Raji (cell line): ENCODE measurements around the gene CD4.

Experiments
- POLR2A ChIP-seq: IDR thresholded peaks from 2 replicates; pipeline ENCODE4 v1.6.1; 2011; ENCODE audit warnings: low read depth, low read length, control low read depth; ENCODE audit not compliant: insufficient read depth

CD4 gene

GRCh38 chr12:6759741-6760140 is 29.6 kb upstream of the CD4 start:
- TF ChIP-seq POLR2A = no peak

- no peak for TF ChIP-seq POLR2A
These were observed 25.9 kb upstream of the CD4 start for GRCh38 chr12:6763380-6763779.

- TF ChIP-seq POLR2A = 0 out of 2 replicates have a peak, but pooled peaks have one; percentile 7
These were observed 25.1 kb upstream of the CD4 start for GRCh38 chr12:6764011-6764828.

- TF ChIP-seq POLR2A = no peak
These were observed 24.2 kb upstream of the CD4 start for GRCh38 chr12:6765048-6765633.

DNA sequence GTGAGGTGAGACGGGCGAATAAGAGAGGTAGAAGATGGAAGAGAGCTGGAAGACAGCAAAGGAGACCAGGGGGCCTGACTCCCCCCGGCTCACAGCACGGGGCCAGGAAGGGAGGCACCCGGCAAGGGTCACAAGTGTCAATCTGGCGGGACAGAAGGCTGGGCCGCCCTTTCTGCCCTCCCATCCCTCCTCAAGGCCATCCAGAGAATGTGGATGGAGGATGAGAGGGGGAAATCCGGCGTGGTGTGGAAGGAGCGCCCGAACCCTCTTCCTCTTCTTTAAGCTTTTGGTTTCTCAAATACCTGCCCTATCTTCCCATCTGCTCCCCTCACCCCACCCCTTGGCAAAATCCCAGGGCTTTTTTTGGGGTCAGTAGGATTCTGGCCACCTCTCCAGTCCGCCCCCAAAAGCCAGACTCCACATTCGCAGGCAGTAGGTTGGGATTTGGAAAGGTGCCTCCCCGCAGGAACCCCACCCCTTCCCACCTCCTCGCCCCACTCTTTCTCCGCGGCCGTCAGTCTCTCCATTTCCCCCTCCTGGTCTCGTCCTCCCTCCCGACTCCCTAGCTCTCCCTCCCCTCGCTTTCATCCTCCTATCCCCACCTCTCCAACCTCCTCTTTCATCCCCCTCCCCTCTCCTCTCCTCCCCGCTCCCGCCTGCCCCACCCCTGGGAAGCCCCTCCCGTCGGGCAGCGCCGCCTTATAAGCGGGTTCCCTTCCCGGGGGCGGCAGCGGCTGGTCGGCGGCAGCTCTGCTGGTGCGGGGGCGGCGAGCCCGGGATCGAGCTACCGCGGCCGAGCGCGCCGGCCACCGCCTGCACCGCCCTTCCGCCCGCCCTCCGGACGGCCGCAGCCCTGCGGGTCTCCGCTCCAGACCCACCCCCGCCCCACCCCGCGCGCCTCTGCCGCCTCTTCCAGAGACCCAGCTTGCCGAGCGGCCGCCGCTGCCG is 23.4 kb upstream of the CD4 start, which contains the start of gene PTMS:
PTMS (plus strand) TSS at position 730 of the 948 bp plus-strand sequence. CDS start 343 bp downstream, outside the sequence.
- TF ChIP-seq POLR2A = no peak

DNA sequence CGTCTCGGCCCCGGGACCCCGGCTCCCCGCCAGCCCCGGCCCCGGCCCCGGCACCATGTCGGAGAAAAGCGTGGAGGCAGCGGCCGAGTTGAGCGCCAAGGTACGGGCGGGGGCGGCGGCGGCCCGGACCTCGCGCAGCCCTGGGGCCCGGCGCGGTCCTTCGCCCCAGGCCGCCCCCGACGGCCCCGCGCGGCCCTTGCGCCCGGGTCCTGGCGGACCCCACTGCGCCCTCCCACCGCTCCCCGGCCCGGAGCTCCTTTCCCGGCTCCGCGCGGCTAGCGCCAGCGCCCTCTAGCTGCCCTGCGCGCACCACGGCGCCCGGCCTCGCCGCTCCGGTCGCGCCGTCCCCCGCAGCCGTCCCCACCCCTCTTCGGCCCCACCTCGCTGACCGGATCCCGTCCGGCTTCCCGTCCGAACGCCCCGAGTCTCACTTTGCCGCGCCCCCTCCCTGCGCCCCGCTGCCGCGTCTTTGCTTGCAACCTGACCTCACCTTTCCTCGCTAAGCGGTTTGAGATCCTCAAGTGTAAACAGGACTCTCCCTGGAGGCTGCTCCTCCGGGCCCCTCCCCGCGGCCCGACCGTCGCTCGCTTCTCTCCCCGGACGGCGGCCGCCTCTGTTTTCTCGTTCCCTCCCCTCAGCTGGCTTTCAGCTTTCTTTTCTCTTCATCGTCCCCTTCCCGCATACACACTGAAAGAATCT is 22.5 kb upstream of the CD4 start:
- no peak for TF ChIP-seq POLR2A

DNA sequence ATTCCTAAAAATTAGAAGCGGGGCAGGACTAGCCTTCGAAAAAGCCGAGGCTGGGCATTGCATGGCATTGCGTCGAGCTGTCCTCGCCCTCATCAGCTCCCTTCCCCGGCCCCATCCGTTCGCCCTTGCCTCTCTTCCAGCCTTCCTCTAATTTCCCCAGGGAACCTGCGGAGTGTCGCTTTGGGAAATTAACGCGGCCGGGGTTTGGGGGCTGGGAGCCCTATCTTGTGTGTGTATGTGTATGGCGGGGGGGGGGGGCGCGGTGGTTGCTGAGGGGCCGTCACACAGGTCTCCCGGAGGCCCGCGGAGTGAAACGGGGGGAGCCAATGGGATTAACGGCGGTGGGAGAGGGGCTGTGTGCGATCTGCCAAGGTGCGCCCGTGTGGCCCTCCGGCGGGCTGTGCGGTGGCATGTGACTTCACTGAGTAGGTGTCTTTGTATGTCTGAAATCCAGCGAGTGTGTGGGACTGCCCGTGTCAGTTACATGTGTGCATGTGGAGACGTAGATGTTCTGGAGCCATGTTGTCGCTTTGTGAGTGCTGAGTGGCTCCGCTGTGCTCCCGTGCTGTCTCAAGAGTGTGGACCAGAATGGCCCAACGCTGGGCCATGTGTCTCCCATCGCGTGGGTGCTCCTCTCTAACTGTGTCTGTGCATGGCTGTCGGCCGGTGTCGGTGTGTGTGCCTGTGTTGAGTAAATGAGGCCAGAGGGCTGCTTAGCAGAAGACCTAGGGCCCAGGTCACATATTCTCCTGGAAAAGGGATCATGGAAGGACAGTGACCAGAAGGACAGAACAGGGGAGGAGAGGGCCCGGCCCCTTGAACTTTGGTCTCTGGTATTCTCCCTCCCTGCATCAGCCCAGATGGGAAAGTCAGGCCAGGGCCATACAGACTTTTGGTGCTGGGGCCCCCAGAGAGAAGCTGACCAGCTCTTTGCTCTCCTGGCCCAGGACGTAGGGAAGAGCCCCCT is 21.7 kb upstream of the CD4 start:
- no peak for TF ChIP-seq POLR2A

- TF ChIP-seq POLR2A = no peak
These were observed 20.9 kb upstream of the CD4 start for GRCh38 chr12:6768437-6768914.

DNA sequence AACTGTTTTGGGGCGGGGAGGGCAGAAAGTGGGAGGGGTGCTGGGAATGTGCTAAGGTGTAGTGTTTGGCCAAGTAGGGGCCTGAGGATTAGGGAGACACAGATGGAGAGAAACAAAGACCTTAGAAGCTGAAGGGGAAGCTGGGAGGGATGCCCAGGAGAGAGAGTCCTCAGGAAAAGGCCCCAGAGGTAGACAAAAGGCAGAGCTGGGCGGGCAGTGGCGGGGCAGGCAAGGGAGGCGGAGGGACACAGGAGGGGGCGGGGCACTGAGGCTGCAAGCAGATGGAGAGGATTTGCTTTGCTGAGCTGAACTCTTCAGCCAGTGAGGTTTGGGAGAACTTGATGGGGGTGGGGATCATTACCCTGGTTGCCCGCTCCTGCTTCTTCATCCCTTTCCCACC is 20.3 kb upstream of the CD4 start:
- no peak for TF ChIP-seq POLR2A

DNA sequence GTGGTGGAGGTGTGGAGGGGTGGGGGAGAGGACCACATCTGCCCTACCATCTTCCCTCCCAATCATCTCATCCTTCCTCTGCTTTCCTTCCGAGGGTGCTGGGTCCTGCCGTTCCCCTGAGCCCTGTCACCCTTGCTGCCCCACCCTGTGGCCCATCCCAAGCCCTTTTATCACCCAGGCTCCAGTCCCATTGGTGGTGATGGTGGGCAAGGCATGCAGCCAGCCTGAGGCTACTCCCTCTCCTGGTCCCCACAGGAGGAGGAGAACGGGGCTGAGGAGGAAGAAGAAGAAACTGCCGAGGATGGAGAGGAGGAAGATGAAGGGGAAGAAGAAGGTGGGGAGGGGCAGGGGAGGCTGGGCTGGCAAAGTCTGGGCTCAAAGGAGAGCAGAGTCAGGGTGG is 19.7 kb upstream of the CD4 start:
- TF ChIP-seq POLR2A = no peak

DNA sequence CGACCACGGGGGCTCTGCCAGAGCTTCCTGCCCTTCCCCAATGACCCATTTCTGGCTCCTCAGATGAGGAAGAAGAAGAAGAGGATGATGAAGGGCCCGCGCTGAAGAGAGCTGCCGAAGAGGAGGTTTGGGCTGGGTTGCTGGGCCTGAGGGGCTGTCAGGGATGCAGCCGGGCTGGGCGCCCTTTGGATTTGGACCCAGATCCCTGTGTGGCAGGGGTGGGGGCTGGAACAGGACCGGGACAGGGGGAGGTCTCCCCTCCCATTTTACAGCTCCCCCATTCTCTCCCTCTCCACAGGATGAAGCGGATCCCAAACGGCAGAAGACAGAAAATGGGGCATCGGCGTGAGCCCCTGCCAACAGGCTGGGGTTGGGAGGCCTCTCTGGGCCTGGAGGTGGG is 19.2 kb upstream of the CD4 start:
- no peak for TF ChIP-seq POLR2A

DNA sequence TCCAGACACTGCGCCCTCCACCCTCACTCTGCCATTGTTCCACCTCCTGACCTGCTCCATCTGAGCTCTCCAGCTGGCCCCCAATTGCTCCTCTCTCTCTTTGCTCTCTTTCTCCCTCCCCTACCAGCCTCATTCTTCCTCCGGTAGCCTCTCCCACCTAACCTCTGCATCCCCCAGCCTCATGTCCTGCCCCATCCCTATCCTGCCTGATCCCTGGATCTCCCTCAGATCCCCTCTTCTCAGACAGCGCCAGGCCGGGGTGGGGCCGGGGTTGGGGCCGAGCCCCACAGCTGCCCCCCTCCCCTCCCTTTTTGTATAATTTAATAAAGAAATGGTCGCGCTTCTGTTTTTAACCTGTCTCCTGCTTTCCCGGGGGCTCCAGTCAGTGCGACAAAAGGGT is 18.7 kb upstream of the CD4 start:
- TF ChIP-seq POLR2A = no peak

DNA sequence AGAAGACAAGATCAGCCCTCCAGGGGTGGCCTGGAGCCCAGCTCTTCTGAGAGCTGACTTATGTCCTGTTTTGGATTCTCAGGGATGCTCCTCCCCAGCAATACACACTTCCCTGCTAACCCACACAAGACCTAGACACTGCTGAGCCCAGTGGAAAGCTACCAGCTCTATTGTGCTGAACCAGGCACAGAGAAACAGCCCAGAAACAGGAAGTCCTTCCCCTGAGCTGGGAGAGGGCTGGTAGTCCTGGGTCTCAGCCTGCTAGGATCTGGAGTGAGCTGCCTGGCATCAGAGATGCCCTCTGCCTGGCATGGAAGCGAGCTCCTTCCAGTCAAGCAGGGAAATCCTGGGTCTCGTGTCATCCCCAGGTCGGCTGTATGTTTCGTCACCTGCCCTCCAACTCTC is 18.2 kb upstream of the CD4 start:
- TF ChIP-seq POLR2A = no peak
